ENCODE measurements around the gene PRSS50. TPM values are rescaled to one million over a fixed set of nuclear protein-coding genes. Genes with fewer than 3 reads are reported as not detected.

The PRSS50 gene
- total RNA-seq, 1 donor: under 0.01 TPM

GRCh38 chr3:46671541-46672348 is 45.9 kb downstream of the PRSS50 start:
- no peak for DNase-seq (ENCODE audit: low read depth in 2 of 3, low spot score in 2 of 3)

- no peak for DNase-seq (ENCODE audit: low read depth in 2 of 3, low spot score in 2 of 3)
These were observed 46.7 kb downstream of the PRSS50 start for GRCh38 chr3:46670891-46671427.

GRCh38 chr3:46670000-46670890 is 47.4 kb downstream of the PRSS50 start:
- DNase-seq (ENCODE audit: low read depth in 2 of 3, low spot score in 2 of 3): no peak

- no peak for DNase-seq (ENCODE audit: low read depth in 2 of 3, low spot score in 2 of 3)
These were observed 48.3 kb downstream of the PRSS50 start for GRCh38 chr3:46669191-46669999.

GRCh38 chr3:46668591-46668990 is 49.1 kb downstream of the PRSS50 start:
- no peak for DNase-seq (ENCODE audit: low read depth in 2 of 3, low spot score in 2 of 3)

GRCh38 chr3:46668116-46668515 is 49.6 kb downstream of the PRSS50 start:
- no peak for DNase-seq (ENCODE audit: low read depth in 2 of 3, low spot score in 2 of 3)

GRCh38 chr3:46667657-46668056 is 50.0 kb downstream of the PRSS50 start:
- no peak for DNase-seq (ENCODE audit: low read depth in 2 of 3, low spot score in 2 of 3)

GRCh38 chr3:46667061-46667621 is 50.5 kb downstream of the PRSS50 start:
- DNase-seq (ENCODE audit: low read depth in 2 of 3, low spot score in 2 of 3): no peak

- DNase-seq (ENCODE audit: low read depth in 2 of 3, low spot score in 2 of 3): no peak
These were observed 51.2 kb downstream of the PRSS50 start for GRCh38 chr3:46666453-46666845.

GRCh38 chr3:46665763-46666452 is 51.8 kb downstream of the PRSS50 start:
- DNase-seq (ENCODE audit: low read depth in 2 of 3, low spot score in 2 of 3): no peak

GRCh38 chr3:46664971-46665762 is 52.5 kb downstream of the PRSS50 start:
- no peak for DNase-seq (ENCODE audit: low read depth in 2 of 3, low spot score in 2 of 3)

- no peak for DNase-seq (ENCODE audit: low read depth in 2 of 3, low spot score in 2 of 3)
These were observed 53.3 kb downstream of the PRSS50 start for GRCh38 chr3:46664188-46664970.

- DNase-seq (ENCODE audit: low read depth in 2 of 3, low spot score in 2 of 3): peak in 2 of 3 donors; percentile 14 to 36
These were observed 54.0 kb downstream of the PRSS50 start for GRCh38 chr3:46663591-46664135.

- DNase-seq (ENCODE audit: low read depth in 2 of 3, low spot score in 2 of 3): no peak
These were observed 54.7 kb downstream of the PRSS50 start for GRCh38 chr3:46662771-46663551.

All from hematopoietic multipotent progenitor cell (in vitro differentiated cells).